ENCODE results near the gene CAPN14.

CAPN14 gene

GRCh38 chr2:31176742-31177141, 40.6 kb downstream of the CAPN14 start:
- Histone ChIP-seq H3K36me3 (ENCODE audit: control insufficient read depth in 1 of 2, insufficient read depth in 2 of 2, low read depth in 1 of 2, low read length in 2 of 2) (no peaks in the 10 kb centered on the region), H3K27me3 (ENCODE audit: control insufficient read depth in 1 of 2, insufficient read depth in 1 of 2, low read length in 2 of 2) (peaks cover 31% of the 10 kb centered on the region in 2 experiments), H2AFZ (ENCODE audit: low read depth, low read length) (no peak overlapping the region), H2AK5ac (ENCODE audit: low read length, severe bottlenecking) (no peak overlapping the region), H3K23ac (ENCODE audit: low read length in 2 of 2) (no peak overlapping the region), H3K4me1 (ENCODE audit: control insufficient read depth, insufficient read depth, low read depth, low read length) (no peaks in the 10 kb centered on the region), H3K9me3 (ENCODE audit: control insufficient read depth, low read length) (no peaks in the 10 kb centered on the region), H3K9ac (ENCODE audit: low read length) (no peak overlapping the region), H3K18ac (ENCODE audit: low read depth in 1 of 2, low read length in 2 of 2) (no peak overlapping the region), H2BK12ac (ENCODE audit: low read length in 2 of 2) (no peak overlapping the region), H2BK5ac (ENCODE audit: low read depth, low read length, poor library complexity, severe bottlenecking) (no peak overlapping the region), H3K27ac (ENCODE audit: low read length, poor library complexity, severe bottlenecking) (no peak overlapping the region), H3K4ac (ENCODE audit: low read depth in 1 of 2, low read length in 2 of 2) (no peak overlapping the region), H3K79me1 (replicated peaks; ENCODE audit: low read length, poor library complexity, severe bottlenecking) (no peaks in the 10 kb centered on the region), H3K14ac (ENCODE audit: low read length in 2 of 2) (no peak overlapping the region), H2BK120ac (ENCODE audit: low read depth, low read length) (no peak overlapping the region), H4K91ac (ENCODE audit: low read length) (no peak overlapping the region), H3K4me3 (ENCODE audit: insufficient read depth in 1 of 2, low read depth in 1 of 2, low read length in 2 of 2) (peak overlapping the region in 1 of 2 experiments; percentile 31), H3K4me2 (ENCODE audit: low read length, poor library complexity, severe bottlenecking) (no peak overlapping the region), H4K8ac (ENCODE audit: low read length) (no peak overlapping the region), H2BK15ac (ENCODE audit: low read depth, poor library complexity, severe bottlenecking) (no peak overlapping the region)
- no peak for DNase-seq
- 85% methylated on average over 10 of the region's 10 CpGs for WGBS

- Histone ChIP-seq H3K14ac (ENCODE audit: low read length in 2 of 2) (no peak overlapping the region), H3K9ac (ENCODE audit: low read length) (no peak overlapping the region), H3K23ac (ENCODE audit: low read length in 2 of 2) (no peak overlapping the region), H2BK15ac (ENCODE audit: low read depth, poor library complexity, severe bottlenecking) (no peak overlapping the region), H2BK5ac (ENCODE audit: low read depth, low read length, poor library complexity, severe bottlenecking) (no peak overlapping the region), H3K9me3 (ENCODE audit: control insufficient read depth, low read length) (no peaks in the 10 kb centered on the region), H2AFZ (ENCODE audit: low read depth, low read length) (no peak overlapping the region), H3K4me2 (ENCODE audit: low read length, poor library complexity, severe bottlenecking) (no peak overlapping the region), H3K27me3 (ENCODE audit: control insufficient read depth in 1 of 2, insufficient read depth in 1 of 2, low read length in 2 of 2) (peaks cover 19 to 25% of the 10 kb centered on the region in 2 experiments), H3K4ac (ENCODE audit: low read depth in 1 of 2, low read length in 2 of 2) (no peak overlapping the region), H3K27ac (ENCODE audit: low read length, poor library complexity, severe bottlenecking) (no peak overlapping the region), H3K18ac (ENCODE audit: low read depth in 1 of 2, low read length in 2 of 2) (no peak overlapping the region), H3K4me1 (ENCODE audit: control insufficient read depth, insufficient read depth, low read depth, low read length) (no peaks in the 10 kb centered on the region), H4K8ac (ENCODE audit: low read length) (no peak overlapping the region), H3K36me3 (ENCODE audit: control insufficient read depth in 1 of 2, insufficient read depth in 2 of 2, low read depth in 1 of 2, low read length in 2 of 2) (no peaks in the 10 kb centered on the region), H2BK120ac (ENCODE audit: low read depth, low read length) (no peak overlapping the region), H2AK5ac (ENCODE audit: low read length, severe bottlenecking) (no peak overlapping the region), H4K91ac (ENCODE audit: low read length) (no peak overlapping the region), H3K4me3 (ENCODE audit: insufficient read depth in 1 of 2, low read depth in 1 of 2, low read length in 2 of 2) (no peak overlapping the region), H3K79me1 (replicated peaks; ENCODE audit: low read length, poor library complexity, severe bottlenecking) (no peaks in the 10 kb centered on the region), H2BK12ac (ENCODE audit: low read length in 2 of 2) (no peak overlapping the region)
- WGBS, result 87% methylated on average over 4 of the region's 4 CpGs
- no peak for DNase-seq
These were observed 46.2 kb downstream of the CAPN14 start for GRCh38 chr2:31171142-31171541.

GRCh38 chr2:31170071-31170698, 47.1 kb downstream of the CAPN14 start:
- DNase-seq, result peak; percentile 61
- Histone ChIP-seq H3K14ac (ENCODE audit: low read length in 2 of 2) (no peak overlapping the region), H3K27me3 (ENCODE audit: control insufficient read depth in 1 of 2, insufficient read depth in 1 of 2, low read length in 2 of 2) (peaks cover 19 to 25% of the 10 kb centered on the region in 2 experiments), H3K27ac (ENCODE audit: low read length, poor library complexity, severe bottlenecking) (no peak overlapping the region), H2BK5ac (ENCODE audit: low read depth, low read length, poor library complexity, severe bottlenecking) (no peak overlapping the region), H2AFZ (ENCODE audit: low read depth, low read length) (no peak overlapping the region), H2BK120ac (ENCODE audit: low read depth, low read length) (no peak overlapping the region), H3K9me3 (ENCODE audit: control insufficient read depth, low read length) (no peaks in the 10 kb centered on the region), H2BK12ac (ENCODE audit: low read length in 2 of 2) (no peak overlapping the region), H3K4me1 (ENCODE audit: control insufficient read depth, insufficient read depth, low read depth, low read length) (no peaks in the 10 kb centered on the region), H4K8ac (ENCODE audit: low read length) (no peak overlapping the region), H3K9ac (ENCODE audit: low read length) (no peak overlapping the region), H3K23ac (ENCODE audit: low read length in 2 of 2) (no peak overlapping the region), H3K18ac (ENCODE audit: low read depth in 1 of 2, low read length in 2 of 2) (no peak overlapping the region), H3K36me3 (ENCODE audit: control insufficient read depth in 1 of 2, insufficient read depth in 2 of 2, low read depth in 1 of 2, low read length in 2 of 2) (no peaks in the 10 kb centered on the region), H4K91ac (ENCODE audit: low read length) (no peak overlapping the region), H3K4ac (ENCODE audit: low read depth in 1 of 2, low read length in 2 of 2) (no peak overlapping the region), H2AK5ac (ENCODE audit: low read length, severe bottlenecking) (no peak overlapping the region), H2BK15ac (ENCODE audit: low read depth, poor library complexity, severe bottlenecking) (no peak overlapping the region), H3K4me2 (ENCODE audit: low read length, poor library complexity, severe bottlenecking) (no peak overlapping the region), H3K4me3 (ENCODE audit: insufficient read depth in 1 of 2, low read depth in 1 of 2, low read length in 2 of 2) (no peak overlapping the region), H3K79me1 (replicated peaks; ENCODE audit: low read length, poor library complexity, severe bottlenecking) (no peaks in the 10 kb centered on the region)
- WGBS, result 0% methylated on average over 3 of the region's 4 CpGs

GRCh38 chr2:31168291-31168690, 49.0 kb downstream of the CAPN14 start:
- Histone ChIP-seq H3K4me2 (ENCODE audit: low read length, poor library complexity, severe bottlenecking) (no peak overlapping the region), H2AK5ac (ENCODE audit: low read length, severe bottlenecking) (no peak overlapping the region), H3K9me3 (ENCODE audit: control insufficient read depth, low read length) (no peaks in the 10 kb centered on the region), H3K18ac (ENCODE audit: low read depth in 1 of 2, low read length in 2 of 2) (no peak overlapping the region), H3K9ac (ENCODE audit: low read length) (no peak overlapping the region), H3K4me3 (ENCODE audit: insufficient read depth in 1 of 2, low read depth in 1 of 2, low read length in 2 of 2) (no peak overlapping the region), H3K79me1 (replicated peaks; ENCODE audit: low read length, poor library complexity, severe bottlenecking) (no peaks in the 10 kb centered on the region), H3K23ac (ENCODE audit: low read length in 2 of 2) (no peak overlapping the region), H4K91ac (ENCODE audit: low read length) (no peak overlapping the region), H2BK15ac (ENCODE audit: low read depth, poor library complexity, severe bottlenecking) (no peak overlapping the region), H2BK12ac (ENCODE audit: low read length in 2 of 2) (no peak overlapping the region), H3K36me3 (ENCODE audit: control insufficient read depth in 1 of 2, insufficient read depth in 2 of 2, low read depth in 1 of 2, low read length in 2 of 2) (no peaks in the 10 kb centered on the region), H2BK120ac (ENCODE audit: low read depth, low read length) (no peak overlapping the region), H3K4ac (ENCODE audit: low read depth in 1 of 2, low read length in 2 of 2) (no peak overlapping the region), H3K4me1 (ENCODE audit: control insufficient read depth, insufficient read depth, low read depth, low read length) (no peaks in the 10 kb centered on the region), H3K14ac (ENCODE audit: low read length in 2 of 2) (no peak overlapping the region), H2BK5ac (ENCODE audit: low read depth, low read length, poor library complexity, severe bottlenecking) (no peak overlapping the region), H3K27me3 (ENCODE audit: control insufficient read depth in 1 of 2, insufficient read depth in 1 of 2, low read length in 2 of 2) (peaks cover 17 to 32% of the 10 kb centered on the region in 2 experiments), H3K27ac (ENCODE audit: low read length, poor library complexity, severe bottlenecking) (no peak overlapping the region), H4K8ac (ENCODE audit: low read length) (no peak overlapping the region), H2AFZ (ENCODE audit: low read depth, low read length) (no peak overlapping the region)
- DNase-seq, result peak; percentile 4
- 82% methylated on average over 6 of the region's 6 CpGs for WGBS

Measured in mesenchymal stem cell (in vitro differentiated cells and primary cell).